ENCODE measurements around the gene DGKE.

DGKE gene

DNA sequence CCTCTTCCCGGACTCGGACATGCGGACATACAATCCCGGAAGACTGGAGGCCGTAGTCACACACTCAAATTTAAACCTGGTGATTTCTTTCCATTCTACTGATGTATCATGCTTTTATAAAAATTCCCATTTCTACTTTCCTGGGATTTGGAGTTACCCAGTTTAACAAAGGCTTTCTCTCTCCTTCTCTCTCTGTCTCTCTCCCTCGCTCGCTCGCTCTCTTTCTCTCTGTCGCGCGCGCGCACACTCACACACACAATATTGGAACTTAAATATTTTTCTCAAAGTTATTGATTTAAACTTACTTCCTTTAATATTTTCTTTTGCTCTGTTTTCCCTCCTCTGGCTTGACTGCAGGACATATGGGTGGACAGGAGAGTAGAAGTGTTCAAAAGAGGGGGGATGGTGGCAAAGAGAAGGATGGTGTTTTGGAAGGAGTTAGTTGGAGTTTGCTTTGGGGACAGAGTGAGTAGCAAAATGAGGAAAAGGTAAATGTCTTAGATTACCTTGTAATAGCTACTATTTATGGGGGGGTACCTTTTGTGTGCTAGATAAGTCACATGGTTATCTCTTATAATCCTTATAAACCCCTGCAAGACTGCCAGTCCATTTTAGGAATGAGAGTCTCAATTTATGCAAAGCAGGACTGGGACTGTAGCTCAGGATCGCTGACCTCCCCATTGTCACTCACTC lies 80.8 kb downstream of the DGKE start:
- DNase-seq (ENCODE audit: low spot score), result no peak

DNA sequence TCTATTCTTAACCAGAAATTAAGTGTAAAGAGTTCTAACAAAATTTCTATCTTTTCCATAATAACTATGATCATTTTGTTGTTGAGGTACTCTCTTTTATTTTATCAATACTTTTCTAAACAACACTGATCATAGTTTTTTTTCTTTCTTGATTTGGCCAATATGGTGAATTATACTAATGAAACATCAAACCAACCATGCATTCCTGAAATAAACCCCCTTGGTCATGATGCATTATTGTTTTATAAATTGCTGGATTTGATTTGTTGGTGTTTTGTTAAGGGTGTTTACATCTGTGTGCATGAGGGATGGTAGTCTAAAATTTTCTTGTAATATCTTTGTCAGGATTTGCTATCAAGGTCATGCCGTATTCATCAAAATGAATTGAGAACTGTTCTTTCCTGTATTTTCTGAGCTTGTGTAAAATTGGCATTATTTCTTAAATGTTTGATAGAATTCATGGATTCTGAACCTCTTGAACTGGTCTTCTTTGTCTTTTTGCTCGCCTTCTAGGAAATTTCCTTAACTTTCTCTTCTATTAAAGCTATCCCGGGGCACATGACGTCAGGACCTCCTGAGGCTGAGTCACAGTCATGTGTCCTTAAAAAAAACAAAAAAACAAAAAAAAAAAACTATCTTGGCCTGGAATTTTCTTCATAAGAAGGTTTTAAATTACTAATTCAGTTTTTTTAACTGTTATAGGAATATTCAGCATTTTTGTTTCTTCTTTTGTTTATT lies 83.8 kb downstream of the DGKE start:
- no peak for DNase-seq (ENCODE audit: low spot score)

DNA sequence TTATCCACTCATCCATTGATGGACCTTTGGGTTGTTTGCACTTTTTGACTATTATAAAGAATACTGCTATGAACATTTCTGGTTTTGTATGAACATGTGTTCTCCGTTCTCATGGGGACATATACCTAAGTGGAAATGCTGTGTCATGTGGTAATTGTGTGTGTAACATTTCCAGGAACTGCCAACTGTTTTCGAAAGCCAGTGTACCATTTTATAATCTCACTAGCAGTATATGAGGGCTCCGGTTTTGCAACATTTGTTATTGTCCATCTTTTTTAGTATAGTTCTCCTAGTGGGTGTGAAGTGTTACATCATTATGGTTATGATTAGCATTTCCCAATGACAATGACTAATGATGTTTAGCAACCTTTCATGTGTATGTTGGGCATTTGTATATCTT lies 85.0 kb downstream of the DGKE start:
- DNase-seq (ENCODE audit: low spot score), result no peak

Data from iPS-NIHi11 (cell line).